GM18499 (cell line): Measurements from ENCODE around the gene DMD.

ENCODE experiments used
- ATAC-seq: cut with Tn5 transposase; IDR thresholded peaks from one replicate; pipeline ENCODE4 v1.9.1; 2021; ENCODE audit warnings: moderate number of reproducible peaks; ENCODE audit not compliant: insufficient read depth, unreplicated experiment

The DMD gene

GRCh38 chrX:33053001-33053400 lies 158.3 kb downstream of the DMD start:
- ATAC-seq, result no peak

DNA sequence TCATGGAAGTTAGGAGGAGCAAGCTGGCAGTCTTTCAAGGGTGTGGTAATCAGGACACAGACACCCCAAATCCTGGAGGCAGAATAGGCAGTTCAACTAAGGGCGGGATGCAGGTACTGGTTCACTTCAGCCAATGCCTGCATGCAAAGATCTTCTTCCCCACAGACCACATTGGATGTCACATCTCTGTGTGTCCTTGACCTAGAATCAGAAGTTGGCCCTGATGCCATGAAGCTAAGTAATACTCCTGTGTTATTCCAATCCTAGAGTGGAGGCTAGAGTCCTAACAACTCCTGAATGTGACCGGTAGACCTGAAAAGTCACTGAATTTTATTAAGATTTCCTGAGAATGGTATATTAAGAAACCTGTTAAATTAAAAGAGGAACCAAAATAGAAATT lies 165.5 kb downstream of the DMD start:
- ATAC-seq, result no peak

GRCh38 chrX:33045245-33045644 lies 166.1 kb downstream of the DMD start:
- ATAC-seq, result no peak

DNA sequence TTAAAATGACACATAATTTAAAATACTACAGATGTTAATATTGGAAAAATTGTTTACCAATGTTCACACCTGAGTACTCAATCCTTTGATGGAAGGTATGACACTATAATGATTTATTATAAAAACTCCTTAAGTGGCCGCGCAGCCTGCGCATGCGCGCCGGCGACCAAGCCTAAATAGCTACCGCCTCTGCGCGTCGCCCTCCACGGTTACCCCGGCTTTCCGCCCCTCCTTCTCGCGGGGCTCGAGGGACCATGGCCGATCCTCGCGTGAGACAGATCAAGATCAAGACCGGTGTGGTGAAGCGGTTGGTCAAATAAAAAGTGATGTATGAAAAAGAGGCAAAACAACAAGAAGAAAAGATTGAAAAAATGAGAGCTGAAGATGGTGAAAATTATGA lies 170.2 kb downstream of the DMD start:
- no peak for ATAC-seq

DNA sequence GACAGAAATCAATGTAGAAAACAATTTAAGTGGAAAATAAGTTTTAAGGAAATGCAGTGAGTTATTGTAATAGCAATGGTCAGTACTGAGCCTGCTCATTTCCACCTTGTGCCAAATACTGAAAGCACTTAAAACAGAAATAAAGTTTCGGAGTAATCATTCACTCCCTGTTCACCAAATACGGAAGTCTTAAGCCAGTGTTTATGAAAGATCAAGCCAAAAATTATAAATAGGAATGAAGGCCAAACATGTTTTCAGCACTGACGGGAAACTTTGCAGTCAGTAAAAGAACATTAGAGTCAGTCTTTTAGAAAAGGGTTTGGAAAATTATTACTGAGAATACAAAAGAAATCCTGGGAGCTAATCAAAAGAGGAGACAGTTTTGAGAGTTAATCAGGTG lies 178.6 kb downstream of the DMD start:
- ATAC-seq, result no peak

DNA sequence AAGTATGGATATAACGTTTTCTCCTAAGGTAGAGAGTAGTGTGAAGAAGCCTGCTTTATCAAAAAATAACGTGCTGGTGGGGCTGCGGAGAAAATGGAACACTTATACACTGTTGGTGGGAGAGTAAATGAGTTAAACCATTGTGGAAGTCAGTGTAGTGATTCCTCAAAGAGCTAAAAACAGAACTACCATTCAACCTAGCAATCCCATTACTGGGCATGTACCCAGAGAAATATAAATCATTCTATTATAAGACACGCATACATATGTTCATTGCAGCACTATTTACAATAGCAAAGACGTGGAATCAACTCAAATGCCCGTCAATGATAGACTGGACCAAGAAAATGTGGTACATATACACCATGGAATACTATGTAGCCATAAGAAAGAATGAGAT lies 196.4 kb downstream of the DMD start:
- ATAC-seq, result no peak

- no peak for ATAC-seq
Observed at GRCh38 chrX:33014086-33014485, 197.3 kb downstream of the DMD start.

DNA sequence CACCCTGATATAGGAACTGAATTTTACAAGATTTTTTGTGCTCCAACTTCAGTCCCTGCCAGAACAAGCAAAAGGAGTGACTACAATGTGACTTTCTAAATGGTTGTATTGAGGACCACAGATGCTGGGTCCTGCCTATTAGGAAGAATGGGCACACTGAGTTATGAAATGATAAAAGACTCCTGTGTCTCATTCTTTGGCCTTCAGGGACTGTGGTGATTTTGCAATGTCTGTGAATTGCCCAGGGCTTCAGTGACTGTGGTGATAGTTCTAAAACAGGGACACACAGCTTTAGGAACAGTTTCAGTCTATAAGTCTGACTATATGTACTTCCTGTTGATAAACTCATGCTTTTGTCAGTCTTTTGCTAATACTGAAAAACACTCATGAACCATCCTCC lies 210.2 kb downstream of the DMD start:
- no peak for ATAC-seq

DNA sequence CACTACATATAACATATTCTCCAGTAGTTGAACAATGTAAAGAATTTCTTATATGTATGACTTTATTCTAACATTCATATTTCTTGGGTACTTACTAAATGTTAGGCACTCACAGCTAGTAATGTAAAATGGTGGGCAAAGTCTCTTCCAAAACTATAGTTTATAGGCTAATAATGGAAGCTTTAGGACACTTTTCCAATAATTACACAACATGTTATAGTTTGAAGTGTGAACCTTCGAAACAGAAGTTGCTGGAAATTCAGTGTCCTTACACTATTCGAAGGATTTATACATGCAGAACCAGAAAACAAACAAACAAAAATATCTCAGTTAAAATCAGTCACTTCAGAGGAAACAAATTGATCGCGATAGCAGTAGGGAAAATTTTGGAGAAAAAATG lies 212.6 kb downstream of the DMD start:
- ATAC-seq, result no peak

- no peak for ATAC-seq
Observed at GRCh38 chrX:32995427-32995826, 215.9 kb downstream of the DMD start.

DNA sequence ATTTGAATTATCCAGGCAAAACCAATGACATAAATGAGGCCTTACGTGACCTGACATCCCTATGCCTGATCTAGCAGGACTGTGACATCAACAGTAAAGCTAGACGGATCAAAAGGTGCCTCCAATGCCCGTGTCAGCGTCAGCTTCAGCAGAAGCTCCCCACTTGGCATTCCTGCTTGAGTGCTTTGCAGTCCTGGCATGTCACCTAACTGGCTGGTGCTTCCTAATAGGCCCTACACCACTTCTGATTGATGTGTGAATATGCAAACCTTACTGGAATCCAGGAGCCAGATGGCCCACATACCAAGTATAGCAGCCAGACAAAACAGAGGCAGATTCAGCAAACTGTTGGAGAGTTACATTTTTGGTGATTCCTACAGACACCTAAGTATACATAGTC lies 224.2 kb downstream of the DMD start:
- ATAC-seq, result no peak

GRCh38 chrX:32985544-32985943 lies 225.8 kb downstream of the DMD start:
- ATAC-seq, result no peak

DNA sequence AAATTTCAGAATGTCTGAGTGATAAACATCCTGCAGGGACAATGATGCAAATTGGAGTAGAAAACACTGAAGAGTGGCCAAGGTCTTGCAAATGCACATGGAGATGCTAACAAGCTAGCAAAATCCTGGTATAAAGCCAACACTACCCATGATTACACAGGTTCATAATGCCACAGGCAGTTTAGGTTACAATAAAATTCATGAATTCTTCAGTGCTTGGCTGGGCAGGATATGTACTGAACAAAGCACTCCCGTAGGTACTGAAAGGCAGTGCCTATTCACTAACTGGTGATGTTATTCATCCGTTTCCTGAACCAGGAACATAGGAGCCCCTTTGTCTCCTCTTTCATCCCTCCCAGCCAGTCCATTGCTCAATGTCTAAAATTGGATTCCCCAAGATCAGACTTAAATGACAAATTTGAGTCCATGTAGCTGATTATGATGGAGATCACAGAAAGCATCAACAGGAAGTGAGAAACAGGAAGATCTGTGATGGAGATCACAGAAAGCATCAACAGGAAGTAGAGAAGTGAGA lies 244.5 kb downstream of the DMD start:
- no peak for ATAC-seq

DNA sequence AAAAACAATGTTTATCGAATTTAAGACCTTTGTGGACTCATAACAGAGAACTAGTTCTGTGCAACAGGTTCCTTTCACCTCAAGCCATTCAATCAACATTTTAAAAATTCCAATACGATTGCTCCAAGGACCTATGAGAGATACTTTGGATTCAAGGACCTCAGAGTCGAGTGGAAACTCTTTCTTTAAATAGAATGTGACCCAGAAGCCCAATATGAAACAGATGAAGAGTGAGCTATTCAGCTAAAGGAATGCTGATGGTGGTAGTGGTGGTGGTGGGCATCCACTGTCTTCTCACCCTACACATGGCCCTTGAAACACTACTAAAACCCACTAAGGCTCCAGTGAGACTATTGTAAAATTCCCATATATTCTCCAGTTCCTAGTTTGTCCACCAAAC lies 257.2 kb downstream of the DMD start:
- ATAC-seq, result no peak

- ATAC-seq, result no peak
Observed at GRCh38 chrX:32948130-32948529, 263.2 kb downstream of the DMD start.

GRCh38 chrX:32937043-32937442 lies 274.3 kb downstream of the DMD start:
- ATAC-seq, result no peak

DNA sequence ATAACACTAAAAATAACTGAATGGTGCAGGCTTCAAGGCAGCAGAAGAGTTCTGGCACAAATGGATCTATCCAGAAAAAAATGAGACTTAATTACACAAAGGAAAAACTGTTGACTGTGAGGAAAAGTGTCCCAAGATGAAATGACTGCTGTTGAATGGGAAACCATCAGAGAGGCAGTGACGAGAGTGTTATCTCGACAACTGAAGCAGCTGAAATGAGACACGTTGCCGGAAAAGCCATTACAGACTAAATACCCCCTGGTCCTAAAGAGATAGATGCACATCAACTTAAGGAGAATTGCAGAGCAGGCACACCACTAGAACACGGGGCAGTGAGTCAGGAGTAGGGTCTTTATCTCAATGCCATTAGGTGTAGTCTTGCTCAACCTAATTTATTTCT lies 277.8 kb downstream of the DMD start:
- ATAC-seq, result no peak

DNA sequence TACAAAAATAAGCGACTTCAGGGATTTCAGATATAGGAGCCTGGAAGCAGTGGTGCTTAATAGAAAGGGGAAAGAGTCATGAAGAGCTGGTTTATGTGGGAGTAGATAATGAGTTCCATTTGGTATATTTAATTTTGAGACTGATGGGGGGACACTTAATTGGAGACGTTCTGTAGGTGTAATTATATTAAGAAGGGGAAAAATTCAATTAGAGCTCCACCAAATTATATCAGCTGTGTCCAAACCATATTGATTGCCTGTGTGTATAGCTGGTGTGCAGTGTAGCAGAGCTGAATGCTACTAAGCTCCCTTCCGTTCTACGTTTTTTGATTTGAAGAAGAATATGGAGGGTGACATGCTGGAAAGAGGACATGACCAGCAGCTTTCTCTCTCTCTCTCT lies 282.3 kb downstream of the DMD start:
- ATAC-seq, result no peak

DNA sequence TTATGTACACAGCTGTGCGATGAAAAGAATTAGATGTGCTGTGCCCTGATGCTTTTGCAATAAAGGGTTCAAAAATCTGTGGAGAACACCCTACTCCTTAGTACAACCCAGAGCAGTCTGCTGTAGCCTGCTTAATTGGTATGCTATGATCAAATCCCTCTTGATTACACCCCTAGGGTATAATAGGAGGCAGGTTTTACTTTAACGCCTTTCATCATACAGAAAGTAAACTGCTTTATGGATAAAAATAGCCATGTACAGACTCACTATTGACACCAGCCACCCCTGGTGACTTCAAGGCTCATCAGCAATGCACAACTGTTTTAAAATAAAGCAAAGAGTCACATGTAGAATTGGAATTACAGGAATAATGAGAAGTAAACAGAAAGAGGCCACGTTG lies 315.3 kb downstream of the DMD start:
- ATAC-seq, result no peak

DNA sequence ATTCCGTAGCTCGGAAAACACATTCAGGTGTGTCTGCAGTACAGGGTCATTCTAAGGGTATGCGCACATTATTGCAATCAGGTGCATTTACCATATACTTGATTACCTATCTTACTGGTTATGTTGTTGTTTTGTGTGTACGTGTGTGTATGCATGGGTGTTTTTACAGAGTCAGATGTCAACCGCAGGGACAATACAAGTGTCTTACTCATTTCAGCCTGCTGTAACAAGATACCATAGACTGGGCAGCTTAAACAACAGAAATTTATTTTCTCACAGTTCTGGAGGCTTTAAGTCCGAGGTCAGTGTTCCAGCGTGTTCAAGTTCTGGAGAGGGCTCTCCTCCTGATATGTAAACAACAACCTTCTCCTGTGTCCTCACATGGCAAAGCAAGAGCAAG lies 316.7 kb downstream of the DMD start:
- ATAC-seq, result no peak

GRCh38 chrX:32893751-32894150 lies 317.6 kb downstream of the DMD start:
- no peak for ATAC-seq

- ATAC-seq, result no peak
Observed at GRCh38 chrX:32877592-32877991, 333.8 kb downstream of the DMD start.

- ATAC-seq, result no peak
Observed at GRCh38 chrX:32874839-32875238, 336.5 kb downstream of the DMD start.
